Natural killer cell (primary cell): Measurements from ENCODE around the gene ACYP2. TPM values are rescaled to one million over a fixed set of nuclear protein-coding genes. Genes with fewer than 3 reads are reported as not detected.

ENCODE experiments used
- ATAC-seq, 3 donors: fragments of 150-1000 bp in 2 of 3; fragments of 200-7000 bp in 1 of 3; cut with Tn5 transposase; 1 replicate in 1 of 3; 2 replicates in 2 of 3; pipeline ENCODE4 v1.10.0; 2021; ENCODE audit warnings: mild to moderate bottlenecking in 2 of 3, moderate library complexity in 2 of 3
- DNase-seq, 2 donors: peaks; one replicate each; pipeline versions ENCODE4 v3.0.0 to v3.0.0-alpha.2; 2013 to 2021; ENCODE audit warnings: mixed read lengths in 1 of 2
- H3K27ac ChIP-seq: one replicate; pipeline ENCODE4 v1.5.1; 2013; ENCODE audit warnings: mild to moderate bottlenecking, low read length
- H3K27me3 ChIP-seq: one replicate; pipeline ENCODE4 v1.6.1; 2013; ENCODE audit warnings: low read length; ENCODE audit not compliant: control insufficient read depth, insufficient read depth
- H3K36me3 ChIP-seq: one replicate; pipeline ENCODE4 v1.6.1; 2013; ENCODE audit warnings: low read length; ENCODE audit not compliant: control insufficient read depth, insufficient read depth
- H3K4me1 ChIP-seq: one replicate; pipeline ENCODE4 v1.6.1; 2013; ENCODE audit warnings: low read length; ENCODE audit not compliant: control insufficient read depth, insufficient read depth
- H3K4me3 ChIP-seq: one replicate; pipeline ENCODE4 v1.5.1; 2013; ENCODE audit warnings: low read length
- H3K9me3 ChIP-seq: one replicate; pipeline ENCODE4 v1.6.1; 2013; ENCODE audit warnings: low read length; ENCODE audit not compliant: control insufficient read depth, insufficient read depth
- H3K27ac Mint-ChIP-seq, 2 donors: one replicate each; pipeline ENCODE4 v1.8.0; 2022; ENCODE audit warnings: mild to moderate bottlenecking in 2 of 2, mixed read lengths in 2 of 2, moderate library complexity in 1 of 2
- H3K27me3 Mint-ChIP-seq, 2 donors: one replicate each; pipeline ENCODE4 v1.8.0; 2022; ENCODE audit warnings: low read depth in 2 of 2, mixed read lengths in 2 of 2
- H3K36me3 Mint-ChIP-seq: one replicate; pipeline ENCODE4 v1.8.0; 2022; ENCODE audit warnings: mixed read lengths
- H3K4me1 Mint-ChIP-seq, 2 donors: one replicate each; pipeline ENCODE4 v1.8.0; 2022; ENCODE audit warnings: mixed read lengths in 2 of 2
- H3K4me3 Mint-ChIP-seq: one replicate; pipeline ENCODE4 v1.8.0; 2022; ENCODE audit warnings: mild to moderate bottlenecking, moderate library complexity, mixed read lengths
- H3K9me3 Mint-ChIP-seq, 2 donors: one replicate each; pipeline ENCODE4 v1.8.0; 2022; ENCODE audit warnings: mixed read lengths in 2 of 2
- CTCF ChIP-seq: fragments of 200-600 bp; IDR thresholded peaks from one replicate; pipeline ENCODE4 v1.8.0; 2022; ENCODE audit warnings: antibody characterized with exemption
- WGBS: methylation state at CpG from one replicate; pipeline ENCODE4 v1.1.7; 2013; ENCODE audit warnings: missing lambda C conversion rate; ENCODE audit not compliant: insufficient coverage; 5-methylcytosine and 5-hydroxymethylcytosine counted together
- intact Hi-C: fragments of 100-400 bp; cut with micrococcal nuclease; formaldehyde crosslinking; loops from one replicate; pipeline ENCODE4 v1.14.2; 2022
- total RNA-seq, 4 donors: library from RNA; stranded (reverse); fragments of 120-200 nt in 1 of 4; gene quantifications; one replicate each; pipeline versions ENCODE4 v1.2.3 to v1.2.4, GENCODE V29; 2013 to 2022

Gene ACYP2
- total RNA-seq, 3 donors from 2014 or later (not counting 1 experiment from before 2014, with no cell fraction given): 14.3 to 18.1 (median 16.7) TPM

GRCh38 chr2:54336977-54337255 lies 221.5 kb downstream of the ACYP2 start:
- Mint-ChIP-seq H3K9me3 (no peaks in the 10 kb centered on the region), H3K27ac (no peak overlapping the region), H3K4me1 (no peaks in the 10 kb centered on the region), H3K27me3 (peaks cover 14 to 25% of the 10 kb centered on the region in 2 donors), H3K4me3 (no peak overlapping the region), H3K36me3 (no peaks in the 10 kb centered on the region)
- intact Hi-C loops: no loop called here
- Histone ChIP-seq H3K27ac (no peak overlapping the region), H3K4me1 (no peaks in the 10 kb centered on the region), H3K4me3 (no peak overlapping the region), H3K36me3 (no peaks in the 10 kb centered on the region), H3K27me3 (no peaks in the 10 kb centered on the region), H3K9me3 (no peaks in the 10 kb centered on the region)
- no peak for TF ChIP-seq CTCF
- WGBS: 56% methylated on average over 1 of the region's 1 CpG
- ATAC-seq: no peak
- no peak for DNase-seq

DNA sequence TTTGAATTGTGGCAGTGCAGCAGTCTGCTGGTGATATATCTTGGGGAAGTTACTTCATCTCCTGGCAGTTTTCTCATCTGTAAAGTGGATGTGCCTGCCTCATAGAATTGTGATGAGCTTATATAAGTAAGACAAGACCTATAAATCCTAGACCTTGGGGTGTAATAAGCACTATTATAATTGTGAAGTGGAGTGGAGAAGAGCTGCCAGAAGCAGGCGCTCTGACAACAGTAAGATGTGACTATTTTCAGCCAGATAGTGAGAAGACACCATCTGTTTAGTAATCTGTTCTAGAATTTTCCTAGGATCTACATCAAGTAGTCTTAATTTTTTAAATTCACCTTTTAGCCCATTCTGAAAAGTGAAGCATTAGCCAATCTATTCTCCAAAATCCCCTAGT lies 226.2 kb downstream of the ACYP2 start:
- Mint-ChIP-seq H3K36me3 (no peaks in the 10 kb centered on the region), H3K4me3 (no peak overlapping the region), H3K9me3 (no peaks in the 10 kb centered on the region), H3K27ac (no peak overlapping the region), H3K4me1 (no peaks in the 10 kb centered on the region), H3K27me3 (peaks cover 17 to 31% of the 10 kb centered on the region in 2 donors)
- no peak for ATAC-seq
- Histone ChIP-seq H3K4me1 (no peaks in the 10 kb centered on the region), H3K9me3 (no peaks in the 10 kb centered on the region), H3K27me3 (peaks cover 10% of the 10 kb centered on the region), H3K36me3 (no peaks in the 10 kb centered on the region), H3K27ac (no peak overlapping the region), H3K4me3 (no peak overlapping the region)
- intact Hi-C loops: no loop called here
- no peak for DNase-seq
- WGBS: 79% methylated on average over 1 of the region's 1 CpG
- no peak for TF ChIP-seq CTCF

- Mint-ChIP-seq H3K4me3 (no peak overlapping the region), H3K36me3 (no peaks in the 10 kb centered on the region), H3K4me1 (no peaks in the 10 kb centered on the region), H3K9me3 (no peaks in the 10 kb centered on the region), H3K27ac (no peak overlapping the region), H3K27me3 (peaks cover 18 to 32% of the 10 kb centered on the region in 2 donors)
- Histone ChIP-seq H3K9me3 (no peaks in the 10 kb centered on the region), H3K27ac (no peak overlapping the region), H3K36me3 (no peaks in the 10 kb centered on the region), H3K4me3 (no peak overlapping the region), H3K27me3 (peaks cover 13% of the 10 kb centered on the region), H3K4me1 (no peaks in the 10 kb centered on the region)
- no peak for TF ChIP-seq CTCF
- ATAC-seq (no peak), DNase-seq (no peak)
- intact Hi-C loops: no loop called here
- 94% methylated on average over 2 of the region's 2 CpGs for WGBS
Measured at GRCh38 chr2:54342603-54343002, 227.2 kb downstream of the ACYP2 start.

- ATAC-seq: no peak
- no peaks in the 10 kb centered on the region for H3K4me1 ChIP-seq
- H3K4me3 Mint-ChIP-seq: no peak overlapping the region
- no peak overlapping the region for H3K4me3 ChIP-seq
- peaks cover 24 to 28% of the 10 kb centered on the region in 2 donors for H3K27me3 Mint-ChIP-seq
- H3K27ac Mint-ChIP-seq: no peak overlapping the region
- H3K27me3 ChIP-seq: peaks cover 15% of the 10 kb centered on the region
- H3K4me1 Mint-ChIP-seq: no peaks in the 10 kb centered on the region
- intact Hi-C loops: no loop called here
- DNase-seq: no peak
- TF ChIP-seq CTCF: no peak
- H3K36me3 Mint-ChIP-seq: no peaks in the 10 kb centered on the region
- H3K27ac ChIP-seq: no peak overlapping the region
- no peaks in the 10 kb centered on the region for H3K9me3 Mint-ChIP-seq
- no peaks in the 10 kb centered on the region for H3K9me3 ChIP-seq
- no peaks in the 10 kb centered on the region for H3K36me3 ChIP-seq
- WGBS: 88% methylated on average over 2 of the region's 3 CpGs
Measured at GRCh38 chr2:54347622-54348021, 232.2 kb downstream of the ACYP2 start.
